Brain microvascular endothelial cell (primary cell): ENCODE results near the gene CALU.

Experiments
- DNase-seq: peaks from one replicate; pipeline ENCODE4 v3.0.0-alpha.2; 2020
- H3K27ac ChIP-seq: fragments of 250-450 bp; sonication (Bioruptor Pico); 2 replicates; pipeline ENCODE4 v1.5.1; 2020; ENCODE audit warnings: mild to moderate bottlenecking, moderate library complexity
- H3K27me3 ChIP-seq: fragments of 250-450 bp; sonication (Bioruptor Pico); replicated peaks from 2 replicates; pipeline ENCODE4 v1.5.1; 2020; ENCODE audit warnings: mild to moderate bottlenecking
- H3K36me3 ChIP-seq: fragments of 250-450 bp; sonication (Bioruptor Pico); replicated peaks from 2 replicates; pipeline ENCODE4 v1.5.1; 2020; ENCODE audit warnings: mild to moderate bottlenecking
- H3K4me3 ChIP-seq: 2 replicates; pipeline ENCODE4 v1.5.1; 2011; ENCODE audit warnings: low read depth, mild to moderate bottlenecking, control low read depth, low read length, moderate library complexity
- CTCF ChIP-seq: IDR thresholded peaks from 2 replicates; pipeline ENCODE4 v1.5.1; 2011; ENCODE audit warnings: low read depth, mild to moderate bottlenecking, moderate library complexity, low read length, control low read depth, inconsistent platforms; ENCODE audit errors: missing control alignments
- in situ Hi-C: cut with HindIII; loops from 2 replicates; pipeline ENCODE4 v1.10.0; 2017; ENCODE audit warnings: low sequenced_read_pairs, low pct_ligation_motif_present

CALU gene

GRCh38 chr7:128755075-128755818 lies 16.1 kb downstream of the CALU start:
- Histone ChIP-seq H3K36me3 (peaks cover 85% of the 10 kb centered on the region), H3K27me3 (no peaks in the 10 kb centered on the region), H3K4me3 (no peak overlapping the region), H3K27ac (peak overlapping the region; percentile 68)
- no peak for TF ChIP-seq CTCF
- DNase-seq: no peak
- in situ Hi-C loops: no loop called here

DNA sequence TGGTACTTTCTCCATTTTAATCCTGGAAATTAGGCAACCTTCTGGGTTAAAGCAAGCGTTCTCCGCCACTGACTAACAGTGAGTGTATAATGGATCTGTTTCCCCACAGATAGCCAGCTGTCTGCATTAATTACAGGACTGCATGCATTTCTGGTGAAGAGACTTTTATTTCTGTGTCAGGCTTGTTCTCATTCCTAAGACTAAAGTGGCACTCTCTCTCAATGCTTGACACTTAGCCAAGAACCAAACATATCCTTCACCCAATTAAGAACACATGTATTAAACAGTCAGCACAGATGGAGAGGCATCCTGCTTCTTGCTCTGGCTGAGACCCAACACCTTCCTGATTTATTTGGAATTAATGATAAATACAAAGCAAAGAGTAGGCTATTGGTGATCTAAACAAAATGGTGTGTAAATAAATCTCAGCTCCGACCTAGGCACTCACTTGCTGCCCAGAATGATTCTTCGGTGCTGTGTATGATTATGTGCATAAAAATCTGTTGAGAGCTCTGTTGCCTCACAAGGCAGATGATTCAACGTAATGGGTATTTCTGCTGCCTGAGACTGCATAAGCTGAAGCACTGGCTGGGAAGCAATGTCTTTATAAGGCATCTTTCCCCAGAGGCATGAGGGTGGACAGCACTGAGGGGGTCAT lies 16.8 kb downstream of the CALU start:
- peak; percentile 88 for DNase-seq
- H3K27ac ChIP-seq: peak overlapping the region; percentile 73
- H3K36me3 ChIP-seq: peaks cover 85% of the 10 kb centered on the region
- no peak overlapping the region for H3K4me3 ChIP-seq
- H3K27me3 ChIP-seq: no peaks in the 10 kb centered on the region
- in situ Hi-C loops: no loop called here
- TF ChIP-seq CTCF: no peak

DNA sequence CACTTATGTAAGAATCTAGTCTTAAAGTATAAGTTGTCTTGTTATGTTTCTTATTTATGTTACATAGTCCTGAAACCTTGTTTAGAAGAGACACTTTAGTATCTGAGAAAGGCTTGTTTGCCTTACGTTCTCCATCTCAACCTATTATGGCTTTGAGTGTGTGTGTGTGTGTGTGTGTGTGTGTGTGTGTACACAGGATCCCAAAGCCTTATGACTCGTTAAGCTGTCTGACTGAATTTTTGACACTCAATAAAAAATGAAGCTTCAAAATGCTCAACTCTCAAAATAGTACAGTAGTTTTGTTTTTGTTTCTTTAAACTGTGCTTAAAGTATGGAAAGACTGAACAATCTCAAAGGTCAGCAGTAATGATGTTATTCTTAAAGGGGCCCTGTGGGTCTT lies 18.0 kb downstream of the CALU start:
- no peak for DNase-seq
- no peaks in the 10 kb centered on the region for H3K27me3 ChIP-seq
- peaks cover 89% of the 10 kb centered on the region for H3K36me3 ChIP-seq
- TF ChIP-seq CTCF: no peak
- H3K27ac ChIP-seq: peak overlapping the region; percentile 25
- in situ Hi-C loops: no loop called here
- H3K4me3 ChIP-seq: no peak overlapping the region

DNA sequence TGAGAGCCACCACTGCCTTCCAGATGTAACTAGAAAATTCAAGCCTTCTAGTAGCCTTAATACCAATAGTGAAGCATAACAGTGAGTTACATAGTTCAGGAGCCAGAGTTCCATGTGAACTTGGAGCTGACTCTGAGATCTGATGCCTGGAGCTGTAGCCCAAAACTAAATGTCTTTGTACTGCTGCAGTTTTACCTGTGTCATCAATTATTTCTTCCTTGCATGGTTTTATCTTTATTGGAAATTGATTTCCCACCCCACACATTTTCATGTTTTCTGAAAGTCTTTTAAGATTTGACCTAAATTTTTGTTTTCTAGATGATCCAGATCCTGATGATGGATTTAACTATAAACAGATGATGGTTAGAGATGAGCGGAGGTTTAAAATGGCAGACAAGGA lies 19.4 kb downstream of the CALU start:
- Histone ChIP-seq H3K27me3 (no peaks in the 10 kb centered on the region), H3K27ac (no peak overlapping the region), H3K36me3 (peaks cover 88% of the 10 kb centered on the region), H3K4me3 (no peak overlapping the region)
- DNase-seq: no peak
- no peak for TF ChIP-seq CTCF
- in situ Hi-C loops: no loop called here

DNA sequence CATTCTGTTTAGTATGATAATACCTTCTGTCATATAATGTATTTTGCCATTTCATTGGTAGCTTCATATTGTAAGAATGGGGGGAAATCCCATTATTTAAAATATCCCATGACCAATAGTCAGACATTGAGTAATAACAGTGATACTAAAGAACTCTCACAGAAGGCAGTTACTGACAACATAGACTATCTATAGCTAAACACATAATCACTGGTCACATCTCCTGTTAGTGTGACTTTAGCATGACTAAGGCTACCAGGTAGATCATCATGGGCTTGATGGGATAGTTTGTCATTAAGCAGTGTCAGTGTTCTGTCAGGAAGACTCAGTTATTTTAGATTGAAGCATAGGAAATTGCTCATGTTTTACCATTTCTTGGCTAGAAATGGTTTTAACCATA lies 20.1 kb downstream of the CALU start:
- in situ Hi-C loops: no loop called here
- TF ChIP-seq CTCF: no peak
- H3K36me3 ChIP-seq: peaks cover 88% of the 10 kb centered on the region
- H3K4me3 ChIP-seq: no peak overlapping the region
- H3K27me3 ChIP-seq: no peaks in the 10 kb centered on the region
- no peak overlapping the region for H3K27ac ChIP-seq
- DNase-seq: no peak
